GM12878 (cell line): ENCODE measurements around the gene GABPA. TPM values are rescaled to one million over a fixed set of nuclear protein-coding genes. Genes with fewer than 3 reads are reported as not detected.

Source experiments
- ATAC-seq: fragments of 200-7000 bp; cut with Tn5 transposase; 3 replicates; pipeline ENCODE4 v1.9.1; 2020; ENCODE audit warnings: mild to moderate bottlenecking, moderate library complexity
- BruUV-seq: library from RNA; stranded (reverse); fragments of 400-500 nt; replicated peaks from 2 replicates; lab custom pipeline; 2021; lab: Mats Ljungman, UMichigan
- CTCF ChIA-PET: fragments of 300-600 bp; sonication (Branson Sonifier 250); formaldehyde crosslinking; extraction: SDS; loops from one replicate; lab custom pipeline; 2021; ENCODE audit warnings: inconsistent platforms; lab: Yijun Ruan, JAX
- POLR2A ChIA-PET: fragments of 350-600 bp; formaldehyde crosslinking; extraction: SDS; loops from one replicate; lab custom pipeline; 2021; ENCODE audit warnings: inconsistent platforms; lab: Charles Lee
- RAD21 ChIA-PET: fragments of 300-600 bp; sonication (Branson Sonifier 250); formaldehyde crosslinking; loops from one replicate; lab custom pipeline; 2023; ENCODE audit warnings: antibody characterized with exemption; ENCODE audit not compliant: unreplicated experiment; lab: Charles Lee
- SMC1A ChIA-PET: fragments of 300-600 bp; sonication (Branson Sonifier 250); formaldehyde crosslinking; loops from one replicate; lab custom pipeline; 2023; ENCODE audit not compliant: unreplicated experiment, uncharacterized antibody; lab: Charles Lee
- DNase-seq: peaks from one replicate; pipeline ENCODE4 v3.0.0-alpha.2; 2011; ENCODE audit warnings: low read depth, low spot score
- FAIRE-seq: peaks from 3 replicates; lab custom pipeline; 2011; peaks lifted over from hg19 to GRCh38; lab: Jason Lieb, UNC
- H2AFZ ChIP-seq: 2 replicates; pipeline ENCODE4 v1.6.0; 2011; ENCODE audit warnings: low read depth, low read length, control low read depth; ENCODE audit not compliant: control insufficient read depth
- H3K27ac ChIP-seq: 2 replicates; pipeline ENCODE4 v1.5.1; 2011; ENCODE audit warnings: control low read depth; ENCODE audit not compliant: control insufficient read depth, insufficient read depth
- H3K27me3 ChIP-seq, 2 experiments: replicated peaks in 1 of 2; 2 replicates each; pipeline versions ENCODE4 v1.6.0 to v1.6.1; 2011; ENCODE audit warnings: low read length in 1 of 2; ENCODE audit not compliant: control insufficient read depth in 2 of 2, insufficient read depth in 2 of 2
- H3K36me3 ChIP-seq, 2 experiments: 2 replicates each; pipeline ENCODE4 v1.5.1; 2011; ENCODE audit warnings: low read length in 1 of 2; ENCODE audit not compliant: control insufficient read depth in 2 of 2, insufficient read depth in 2 of 2
- H3K4me1 ChIP-seq: 2 replicates; pipeline ENCODE4 v1.6.1; 2011; ENCODE audit warnings: mild to moderate bottlenecking, low read length, moderate library complexity, mixed read lengths; ENCODE audit not compliant: control insufficient read depth, insufficient read depth
- H3K4me2 ChIP-seq: 2 replicates; pipeline ENCODE4 v1.6.0; 2011; ENCODE audit warnings: control low read depth; ENCODE audit not compliant: control insufficient read depth, insufficient read depth
- H3K4me3 ChIP-seq: fragments of 200-600 bp; sonication (generic); 2 replicates; pipeline ENCODE4 v1.5.1; 2016
- H3K79me2 ChIP-seq: 2 replicates; pipeline ENCODE4 v1.6.0; 2011; ENCODE audit warnings: low read length; ENCODE audit not compliant: control insufficient read depth, insufficient read depth
- H3K9ac ChIP-seq: 2 replicates; pipeline ENCODE4 v1.8.0; 2011; ENCODE audit warnings: low read length, control low read depth, mixed read lengths; ENCODE audit not compliant: control insufficient read depth, insufficient read depth
- H3K9me3 ChIP-seq: replicated peaks from 3 replicates; pipeline ENCODE4 v1.5.1; 2011; ENCODE audit warnings: mild to moderate bottlenecking, low read length; ENCODE audit not compliant: control insufficient read depth, insufficient read depth
- H4K20me1 ChIP-seq: 2 replicates; pipeline ENCODE4 v1.6.0; 2011; ENCODE audit not compliant: control insufficient read depth, insufficient read depth
- BCLAF1 ChIP-seq: fragments of 450-650 bp; IDR thresholded peaks from 2 replicates; pipeline ENCODE4 v1.6.1; 2017; ENCODE audit warnings: antibody characterized with exemption, mild to moderate bottlenecking, moderate library complexity
- BRCA1 ChIP-seq: IDR thresholded peaks from 2 replicates; pipeline ENCODE4 v1.6.1; 2011; ENCODE audit warnings: low read depth, low read length, improper control_type of control experiment
- CHD4 ChIP-seq: fragments of 200-600 bp; sonication (generic); IDR thresholded peaks from 2 replicates; pipeline ENCODE4 v1.6.1; 2016; ENCODE audit warnings: mild to moderate bottlenecking
- EED ChIP-seq: sonication (generic); IDR thresholded peaks from 2 replicates; pipeline ENCODE4 v1.6.1; 2016; ENCODE audit warnings: antibody characterized with exemption, low read depth
- FOXK2 ChIP-seq: fragments of 450-650 bp; IDR thresholded peaks from 2 replicates; pipeline ENCODE4 v1.6.1; 2017; ENCODE audit warnings: mild to moderate bottlenecking, moderate library complexity
- FOXM1 ChIP-seq: IDR thresholded peaks from 2 replicates; pipeline ENCODE4 v1.6.1; 2012; ENCODE audit warnings: low read depth, mild to moderate bottlenecking, inconsistent platforms, low read length, moderate library complexity
- IKZF2 ChIP-seq, 2 experiments: fragments of 450-650 bp; IDR thresholded peaks; 2 replicates each; pipeline ENCODE4 v1.6.1; 2017; ENCODE audit warnings: mild to moderate bottlenecking in 2 of 2, moderate library complexity in 2 of 2
- MAX ChIP-seq: IDR thresholded peaks from 2 replicates; pipeline ENCODE4 v1.6.1; 2012; ENCODE audit warnings: low read depth, low read length, improper control_type of control experiment
- MEF2A ChIP-seq: IDR thresholded peaks from 2 replicates; pipeline ENCODE4 v1.6.1; 2011; ENCODE audit warnings: low read depth, mild to moderate bottlenecking, low read length, moderate library complexity; ENCODE audit not compliant: insufficient read depth
- MXI1 ChIP-seq: fragments of 150-350 bp; IDR thresholded peaks from 2 replicates; pipeline ENCODE4 v1.6.1; 2011; ENCODE audit warnings: low read depth, mild to moderate bottlenecking, inconsistent platforms, low read length, improper control_type of control experiment
- NR2C1 ChIP-seq: fragments of 450-650 bp; IDR thresholded peaks from 2 replicates; pipeline ENCODE4 v1.6.1; 2017; ENCODE audit warnings: antibody characterized with exemption, mild to moderate bottlenecking, moderate library complexity
- NR2C2 ChIP-seq: IDR thresholded peaks from 2 replicates; pipeline ENCODE4 v1.6.1; 2011; ENCODE audit warnings: borderline replicate concordance, low read depth; ENCODE audit not compliant: control insufficient read depth, insufficient read length
- NR2F1 ChIP-seq: fragments of 450-650 bp; conservative IDR thresholded peaks from 2 replicates; pipeline ENCODE4 v1.6.1; 2017; ENCODE audit warnings: mild to moderate bottlenecking
- PML ChIP-seq: IDR thresholded peaks from 2 replicates; pipeline ENCODE4 v1.6.1; 2012; ENCODE audit warnings: low read length, inconsistent platforms
- SP1 ChIP-seq: IDR thresholded peaks from one replicate; pipeline ENCODE4 v1.6.1; 2011; ENCODE audit warnings: low read depth, low read length
- SREBF2 ChIP-seq: IDR thresholded peaks from 2 replicates; pipeline ENCODE4 v1.6.1; 2012; ENCODE audit warnings: mild to moderate bottlenecking, low read length
- STAT3 ChIP-seq: IDR thresholded peaks from 2 replicates; pipeline ENCODE4 v1.6.1; 2011; ENCODE audit warnings: low read depth, low read length, improper control_type of control experiment
- USF1 ChIP-seq: IDR thresholded peaks from 2 replicates; pipeline ENCODE4 v1.6.1; 2011; ENCODE audit warnings: borderline replicate concordance, low read depth, mild to moderate bottlenecking, moderate library complexity, mixed read lengths, low read length; ENCODE audit not compliant: insufficient read depth; ENCODE audit errors: extremely low read length
- ZBED1 ChIP-seq: IDR thresholded peaks from 2 replicates; pipeline ENCODE4 v1.6.1; 2016; ENCODE audit warnings: borderline replicate concordance
- ZNF24 ChIP-seq: fragments of 450-650 bp; IDR thresholded peaks from 2 replicates; pipeline ENCODE4 v1.6.1; 2017; ENCODE audit warnings: antibody characterized with exemption, mild to moderate bottlenecking
- in situ Hi-C: fragments of 300-500 bp; cut with MboI; formaldehyde crosslinking; loops from 9 replicates; pipeline ENCODE4 v1.14.3; 2018; ENCODE audit warnings: mixed read lengths
- intact Hi-C: fragments of 100-400 bp; cut with micrococcal nuclease; formaldehyde crosslinking; loops from one replicate; pipeline ENCODE4 v1.14.2; 2022; ENCODE audit not compliant: unreplicated experiment
- polyA plus RNA-seq, 11 experiments: library from polyadenylated mRNA; depleted of rRNA in 4 of 11; unstranded in 6 of 11; stranded (reverse) in 5 of 11; fragments of >200 nt; fragmentation: Nextera tagmentation in 4 of 11; fragmentation: Illumina TruSeq in 1 of 11; extraction: Ambion mirVana in 4 of 11; extraction: Trizol in 1 of 11; gene quantifications; 1 replicate in 1 of 11; 2 replicates in 10 of 11; pipeline versions ENCODE4 v1.2.1 to v1.2.3, GENCODE V29; 2011 to 2016; ENCODE audit warnings: inconsistent platforms in 2 of 11, missing spikeins in 2 of 11, low read depth in 1 of 11
- total RNA-seq, 4 experiments: library from RNA; depleted of rRNA in 3 of 4; stranded (reverse); fragments of >200 nt in 3 of 4; fragmentation: Illumina TruSeq in 1 of 4; extraction: Trizol in 1 of 4; gene quantifications; 2 replicates each; pipeline versions ENCODE4 v1.2.1 to v1.2.3, GENCODE V29; 2013 to 2021

GABPA gene
- total and polyA plus RNA-seq, 10 of the 15 experiments (the other 5 are each of a cell fraction or from before 2014, with no cell fraction given) = 7.6 to 25.6 (median 22.9) TPM

GRCh38 chr21:25757531-25757930 is 22.8 kb downstream of the GABPA start:
- Histone ChIP-seq H3K4me1 (peaks cover 5% of the 10 kb centered on the region), H3K9me3 (no peaks in the 10 kb centered on the region), H3K4me2 (no peak overlapping the region), H3K4me3 (no peak overlapping the region), H3K27me3 (no peaks in the 10 kb centered on the region), H4K20me1 (no peaks in the 10 kb centered on the region), H3K27ac (no peak overlapping the region), H3K36me3 (peaks cover 0 to 15% of the 10 kb centered on the region in 2 experiments; a peak in 3 of 4 replicates), H2AFZ (no peak overlapping the region), H3K79me2 (no peaks in the 10 kb centered on the region), H3K9ac (no peak overlapping the region)
- no TSS peak for BruUV-seq
- POLR2A ChIA-PET = no interaction called here
- SMC1A ChIA-PET = interaction anchor here (0.6 to 1.5 kb wide), 5 partner anchors 9 to 968 kb away, joined by 3 to 7 read pairs (median 4); no protein-coding TSS in a partner anchor
- TF ChIP-seq NR2C2 = no peak
- no peak for TF ChIP-seq STAT3
- no peak for TF ChIP-seq SREBF2
- TF ChIP-seq SP1 = no peak
- no peak for TF ChIP-seq MXI1
- TF ChIP-seq MEF2A = no peak
- no peak for TF ChIP-seq USF1
- no peak for TF ChIP-seq FOXK2
- no peak for TF ChIP-seq CHD4
- no peak for TF ChIP-seq MAX
- no peak for TF ChIP-seq ZBED1
- no peak for TF ChIP-seq PML
- no peak for TF ChIP-seq FOXM1
- TF ChIP-seq ZNF24 = no peak
- TF ChIP-seq EED = no peak
- TF ChIP-seq IKZF2 (IDR thresholded peaks at IDR 0.05) = no peak
- TF ChIP-seq NR2C1 = no peak
- no peak for TF ChIP-seq BRCA1
- no peak for TF ChIP-seq BCLAF1
- TF ChIP-seq NR2F1 = no peak
- CTCF ChIA-PET = interaction anchor here (0.9 to 1.5 kb wide), 4 partner anchors 9 to 45 kb away, joined by 3 to 5 read pairs (median 4); partner anchors contain the start of genes ATP5PF and GABPA
- FAIRE-seq (no peak), DNase-seq (no peak), ATAC-seq (no peak)
- RAD21 ChIA-PET = interaction anchor here (0.6 kb wide), 1 partner anchor 13 kb away, joined by 3 read pairs; no protein-coding TSS in a partner anchor
- intact Hi-C loops = no loop called here
- in situ Hi-C loops = no loop called here
